Effector memory CD8-positive, alpha-beta T cell (primary cell): ENCODE results near the gene AMMECR1.

Source experiments
- ATAC-seq: fragments of 150-1000 bp; cut with Tn5 transposase; replicated peaks from 2 replicates; pipeline ENCODE4 v1.10.0; 2021; ENCODE audit warnings: mild to moderate bottlenecking, moderate library complexity
- DNase-seq, 3 experiments: peaks; one replicate each; pipeline ENCODE4 v3.0.0; 2021
- H3K27ac Mint-ChIP-seq, 2 donors: one replicate each; pipeline ENCODE4 v1.8.0; 2022; ENCODE audit warnings: mild to moderate bottlenecking in 2 of 2, mixed read lengths in 2 of 2, moderate library complexity in 2 of 2
- H3K27me3 Mint-ChIP-seq, 2 donors: one replicate each; pipeline ENCODE4 v1.8.0; 2022; ENCODE audit warnings: mixed read lengths in 2 of 2
- H3K36me3 Mint-ChIP-seq: one replicate; pipeline ENCODE4 v1.8.0; 2022; ENCODE audit warnings: mild to moderate bottlenecking, moderate library complexity, mixed read lengths; ENCODE audit not compliant: insufficient read depth
- H3K4me1 Mint-ChIP-seq, 2 donors: one replicate each; pipeline ENCODE4 v1.8.0; 2022; ENCODE audit warnings: low read depth in 2 of 2, mixed read lengths in 2 of 2
- H3K4me3 Mint-ChIP-seq, 2 donors: one replicate each; pipeline ENCODE4 v1.8.0; 2022; ENCODE audit warnings: mild to moderate bottlenecking in 2 of 2, mixed read lengths in 2 of 2, moderate library complexity in 2 of 2
- H3K9me3 Mint-ChIP-seq, 2 donors: one replicate each; pipeline ENCODE4 v1.8.0; 2022; ENCODE audit warnings: mixed read lengths in 2 of 2

AMMECR1 gene

DNA sequence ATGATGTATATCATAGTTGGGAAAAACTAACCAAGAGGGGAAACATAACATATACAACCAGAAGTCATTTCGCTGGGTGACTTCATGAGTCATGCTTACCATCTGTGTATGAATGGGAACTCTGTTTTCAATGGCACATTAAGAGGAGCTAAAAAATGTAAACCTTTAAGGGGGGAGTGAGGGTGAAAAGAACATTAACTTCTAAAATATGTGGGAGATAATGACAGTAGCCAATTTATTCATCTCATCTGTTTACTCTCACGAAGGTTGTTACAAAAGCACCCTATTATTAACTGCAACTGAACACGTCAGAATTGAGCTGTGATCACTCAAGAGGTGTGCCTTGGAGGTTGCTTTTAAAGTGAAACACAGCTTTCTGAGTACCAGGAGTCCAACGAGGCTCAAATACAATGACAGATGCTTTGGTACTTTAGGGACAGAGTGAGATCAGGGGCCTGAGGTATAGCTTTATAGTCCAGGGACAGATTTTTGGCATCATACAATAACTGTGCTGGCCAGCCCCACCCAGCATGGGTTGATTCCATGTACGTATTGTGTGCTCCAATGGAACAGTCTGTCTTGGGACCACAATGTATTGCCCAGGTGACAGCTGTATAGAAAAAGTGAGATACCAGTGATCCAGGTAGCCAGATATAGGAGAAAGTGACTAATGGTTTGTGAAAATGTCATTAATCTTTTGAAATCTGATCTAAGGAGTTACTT, 107.3 kb downstream of the AMMECR1 start:
- Mint-ChIP-seq H3K4me1 (peaks cover 0 to 17% of the 10 kb centered on the region in 2 donors), H3K27me3 (no peaks in the 10 kb centered on the region), H3K36me3 (no peaks in the 10 kb centered on the region), H3K27ac (no peak overlapping the region), H3K9me3 (no peaks in the 10 kb centered on the region), H3K4me3 (no peak overlapping the region)
- ATAC-seq, result no peak
- no peak for DNase-seq

DNA sequence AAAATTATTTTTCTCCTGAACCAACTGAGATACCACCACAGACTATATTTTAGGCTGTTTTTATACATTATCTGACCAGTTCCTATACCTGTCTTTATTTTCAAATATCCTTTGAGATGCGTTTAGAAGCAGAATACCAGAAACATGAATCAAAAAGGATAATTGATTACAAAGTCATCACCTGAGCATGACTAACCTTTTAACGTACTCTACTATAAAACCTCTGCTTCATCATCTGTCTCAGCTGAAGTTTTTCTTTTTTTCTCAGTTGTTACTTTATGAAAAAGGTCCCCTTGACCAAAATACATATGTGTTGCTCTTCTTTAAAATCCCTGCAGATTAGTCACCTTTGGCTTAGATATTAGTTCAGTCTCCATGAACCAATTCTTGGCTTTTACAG, 109.8 kb downstream of the AMMECR1 start:
- no peak overlapping the region for H3K4me3 Mint-ChIP-seq

GRCh38 chrX:110204986-110205385, 112.9 kb downstream of the AMMECR1 start:
- DNase-seq, result no peak
- Mint-ChIP-seq H3K27me3 (no peaks in the 10 kb centered on the region), H3K27ac (no peak overlapping the region), H3K4me1 (peaks cover 3 to 12% of the 10 kb centered on the region in 2 donors), H3K4me3 (no peak overlapping the region), H3K9me3 (no peaks in the 10 kb centered on the region), H3K36me3 (no peaks in the 10 kb centered on the region)
- ATAC-seq, result no peak

More for the DNA sequence above, 109.8 kb downstream of the AMMECR1 start:
- Mint-ChIP-seq H3K27ac (no peak overlapping the region), H3K4me1 (peaks cover 3 to 18% of the 10 kb centered on the region in 2 donors), H3K36me3 (no peaks in the 10 kb centered on the region), H3K9me3 (no peaks in the 10 kb centered on the region), H3K27me3 (no peaks in the 10 kb centered on the region)
- no peak for ATAC-seq
- DNase-seq, result no peak

DNA sequence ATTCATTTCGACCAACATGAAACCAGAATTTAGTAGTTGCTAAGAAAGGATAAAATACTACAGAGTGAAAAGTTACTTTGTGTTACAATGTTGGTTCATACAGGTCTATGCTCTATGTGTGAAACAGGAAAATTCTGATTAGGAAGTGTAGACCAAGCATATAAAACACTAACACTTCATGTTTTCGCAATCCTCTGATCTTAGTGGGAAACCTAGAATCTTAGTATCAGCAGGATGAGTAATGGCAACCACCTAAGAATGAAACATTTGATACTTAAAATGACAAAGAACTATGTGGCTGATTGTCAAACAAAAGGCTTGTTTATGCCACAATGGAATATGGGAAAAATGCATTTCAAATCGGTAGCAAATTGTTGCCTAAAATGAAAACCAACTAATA, 116.1 kb downstream of the AMMECR1 start:
- no peaks in the 10 kb centered on the region for H3K9me3 Mint-ChIP-seq
- H3K4me3 Mint-ChIP-seq, result no peak overlapping the region
- H3K27me3 Mint-ChIP-seq, result no peaks in the 10 kb centered on the region
- peaks cover 3 to 12% of the 10 kb centered on the region in 2 donors for H3K4me1 Mint-ChIP-seq
- H3K36me3 Mint-ChIP-seq, result no peaks in the 10 kb centered on the region
- DNase-seq (no peak), ATAC-seq (no peak)
- no peak overlapping the region for H3K27ac Mint-ChIP-seq

DNA sequence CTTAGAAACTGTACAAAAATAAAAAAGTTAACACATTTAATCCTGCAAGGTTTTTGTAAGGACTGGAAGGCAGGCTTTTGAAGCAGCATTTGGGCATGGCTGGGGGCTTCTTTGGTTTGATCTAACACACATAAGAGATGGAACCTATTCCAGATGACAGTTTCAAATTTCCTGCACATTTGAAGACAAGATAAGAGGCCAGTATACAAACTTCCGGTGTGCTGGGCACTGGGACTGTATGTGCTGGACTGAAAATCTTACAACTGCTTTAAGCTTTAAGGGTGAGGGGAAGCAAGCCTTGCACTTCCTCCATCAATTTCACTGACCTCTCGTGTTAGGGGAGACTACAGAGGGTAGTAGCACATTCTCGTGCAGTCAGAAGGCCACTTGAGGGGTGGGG, 122.9 kb downstream of the AMMECR1 start:
- H3K4me1 Mint-ChIP-seq, result peaks cover 0 to 3% of the 10 kb centered on the region in 2 donors
- DNase-seq (no peak), ATAC-seq (no peak)
- H3K36me3 Mint-ChIP-seq, result peaks cover 3% of the 10 kb centered on the region
- H3K9me3 Mint-ChIP-seq, result no peaks in the 10 kb centered on the region
- no peak overlapping the region for H3K27ac Mint-ChIP-seq
- no peak overlapping the region for H3K4me3 Mint-ChIP-seq
- H3K27me3 Mint-ChIP-seq, result no peaks in the 10 kb centered on the region

GRCh38 chrX:110192516-110192915, 125.4 kb downstream of the AMMECR1 start:
- no peak for DNase-seq
- H3K9me3 Mint-ChIP-seq, result no peaks in the 10 kb centered on the region
- H3K27ac Mint-ChIP-seq, result peak overlapping the region; percentile 20 to 44
- no peak overlapping the region for H3K4me3 Mint-ChIP-seq
- peaks cover 3% of the 10 kb centered on the region for H3K36me3 Mint-ChIP-seq
- peaks cover 10 to 12% of the 10 kb centered on the region in 2 donors for H3K4me1 Mint-ChIP-seq
- ATAC-seq, result no peak
- no peaks in the 10 kb centered on the region for H3K27me3 Mint-ChIP-seq

DNA sequence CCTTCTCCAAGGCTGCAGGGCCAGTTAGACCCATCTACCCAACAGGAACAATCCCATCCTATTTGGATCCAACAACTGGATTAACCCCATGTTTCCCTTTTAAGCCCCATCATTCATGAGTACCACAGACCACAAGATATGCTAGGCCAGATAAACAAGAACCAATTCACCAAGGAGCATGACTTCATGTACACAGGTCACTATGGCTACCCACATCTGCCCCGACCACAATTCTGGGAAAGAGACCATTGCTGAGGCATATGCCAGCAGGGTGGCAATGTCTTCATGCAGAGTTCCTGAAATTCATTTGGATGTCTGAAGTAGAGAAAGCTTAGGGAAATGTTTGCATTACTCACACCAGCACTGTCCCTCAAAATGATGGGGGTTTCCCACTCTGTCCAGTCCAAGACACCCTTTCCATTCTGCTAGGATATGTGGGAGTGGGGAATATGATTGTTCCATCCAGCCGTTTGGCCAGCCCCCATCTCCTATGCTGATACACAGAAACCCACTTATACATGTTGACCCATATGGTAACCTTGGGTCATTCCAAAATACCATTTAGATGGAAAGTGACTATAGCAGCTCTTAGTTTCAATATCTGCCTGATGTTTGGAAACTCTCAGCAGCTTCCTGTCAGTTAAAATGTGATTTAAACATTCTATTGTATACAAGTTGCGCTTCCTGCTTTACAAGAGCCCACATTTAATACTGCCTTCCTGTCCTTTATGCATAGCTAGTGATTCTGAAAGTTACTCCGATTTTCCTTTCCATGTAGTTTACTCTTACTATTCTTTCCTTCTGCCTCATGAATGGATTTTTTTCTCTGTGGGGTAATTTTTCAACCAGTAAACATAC, 129.0 kb downstream of the AMMECR1 start:
- peak; percentile 19 for ATAC-seq
- peaks cover 14% of the 10 kb centered on the region in 2 donors for H3K4me1 Mint-ChIP-seq
- H3K4me3 Mint-ChIP-seq, result no peak overlapping the region
- no peaks in the 10 kb centered on the region for H3K27me3 Mint-ChIP-seq
- DNase-seq, result no peak
- H3K9me3 Mint-ChIP-seq, result no peaks in the 10 kb centered on the region
- H3K27ac Mint-ChIP-seq, result peak overlapping the region; percentile 60 to 64
- H3K36me3 Mint-ChIP-seq, result no peaks in the 10 kb centered on the region

DNA sequence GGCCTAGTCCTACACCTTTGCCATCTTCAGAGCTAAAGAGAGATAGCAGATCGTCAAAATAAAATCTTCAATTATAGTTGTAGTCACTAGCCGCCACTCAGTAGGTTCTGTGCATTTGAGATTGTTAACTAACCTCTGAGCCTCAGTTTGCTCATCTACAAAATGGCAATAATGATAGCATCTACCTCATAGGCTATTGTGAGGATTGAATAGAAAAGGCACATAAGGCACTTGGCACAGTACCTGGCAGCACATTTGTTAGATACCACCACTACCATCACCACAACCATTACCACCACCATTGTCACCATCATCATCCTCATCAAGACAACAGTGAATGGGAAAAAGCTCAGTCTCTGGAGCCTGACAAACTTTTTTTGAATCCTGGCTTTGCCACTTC, 134.6 kb downstream of the AMMECR1 start:
- Mint-ChIP-seq H3K27ac (no peak overlapping the region), H3K4me1 (peaks cover 12 to 20% of the 10 kb centered on the region in 2 donors), H3K36me3 (peaks cover 3% of the 10 kb centered on the region), H3K9me3 (no peaks in the 10 kb centered on the region), H3K27me3 (no peaks in the 10 kb centered on the region), H3K4me3 (peak overlapping the region in 1 of 2 donors; percentile 31)
- DNase-seq (no peak), ATAC-seq (no peak)

GRCh38 chrX:110182865-110183264, 135.0 kb downstream of the AMMECR1 start:
- H3K9me3 Mint-ChIP-seq, result no peaks in the 10 kb centered on the region
- H3K4me3 Mint-ChIP-seq, result peak overlapping the region in 1 of 2 donors; percentile 31
- H3K36me3 Mint-ChIP-seq, result peaks cover 3% of the 10 kb centered on the region
- H3K4me1 Mint-ChIP-seq, result peaks cover 12 to 20% of the 10 kb centered on the region in 2 donors
- peak overlapping the region in 1 of 2 donors; percentile 74 for H3K27ac Mint-ChIP-seq
- H3K27me3 Mint-ChIP-seq, result no peaks in the 10 kb centered on the region
- peak; percentile 72 for ATAC-seq
- no peak for DNase-seq

GRCh38 chrX:110182362-110182761, 135.5 kb downstream of the AMMECR1 start:
- Mint-ChIP-seq H3K4me1 (peaks cover 12 to 20% of the 10 kb centered on the region in 2 donors), H3K9me3 (no peaks in the 10 kb centered on the region), H3K27me3 (no peaks in the 10 kb centered on the region), H3K36me3 (peaks cover 3% of the 10 kb centered on the region), H3K4me3 (peak overlapping the region in 1 of 2 donors; percentile 31), H3K27ac (peak overlapping the region in 1 of 2 donors; percentile 74)
- ATAC-seq (no peak), DNase-seq (no peak)

- no peaks in the 10 kb centered on the region for H3K27me3 Mint-ChIP-seq
These were observed 136.3 kb downstream of the AMMECR1 start for GRCh38 chrX:110181459-110182137.

DNA sequence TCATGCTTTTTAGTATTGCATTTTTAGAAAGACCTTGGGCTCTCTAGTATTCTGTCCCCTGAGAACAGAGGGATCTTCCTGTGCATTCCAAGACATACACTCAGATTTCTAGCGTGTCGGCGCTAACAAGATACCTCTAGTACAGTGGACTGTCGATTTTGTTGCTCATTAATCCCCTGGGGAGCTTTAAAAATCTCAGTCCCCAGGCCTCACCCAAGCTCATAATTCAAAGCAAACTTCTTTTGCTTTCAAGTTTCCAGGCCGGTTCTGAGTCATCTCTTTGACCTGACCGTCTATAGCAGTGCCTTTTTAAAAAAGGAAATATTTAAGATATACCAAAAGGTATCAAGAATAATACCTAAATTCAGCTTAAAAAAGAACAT, 137.0 kb downstream of the AMMECR1 start:
- Mint-ChIP-seq H3K36me3 (peaks cover 6% of the 10 kb centered on the region), H3K27me3 (no peaks in the 10 kb centered on the region), H3K27ac (peak overlapping the region; percentile 56 to 80), H3K4me3 (peak overlapping the region in 1 of 2 donors; percentile 17), H3K9me3 (no peaks in the 10 kb centered on the region), H3K4me1 (peaks cover 12 to 23% of the 10 kb centered on the region in 2 donors)
- no peak for DNase-seq
- no peak for ATAC-seq

More at GRCh38 chrX:110181459-110182137, 136.3 kb downstream of the AMMECR1 start:
- H3K36me3 Mint-ChIP-seq, result peaks cover 3% of the 10 kb centered on the region
- peak; percentile 76 for ATAC-seq
- no peaks in the 10 kb centered on the region for H3K9me3 Mint-ChIP-seq
- DNase-seq, result no peak
- H3K27ac Mint-ChIP-seq, result peak overlapping the region; percentile 56 to 74
- no peak overlapping the region for H3K4me3 Mint-ChIP-seq
- H3K4me1 Mint-ChIP-seq, result peaks cover 12 to 20% of the 10 kb centered on the region in 2 donors

DNA sequence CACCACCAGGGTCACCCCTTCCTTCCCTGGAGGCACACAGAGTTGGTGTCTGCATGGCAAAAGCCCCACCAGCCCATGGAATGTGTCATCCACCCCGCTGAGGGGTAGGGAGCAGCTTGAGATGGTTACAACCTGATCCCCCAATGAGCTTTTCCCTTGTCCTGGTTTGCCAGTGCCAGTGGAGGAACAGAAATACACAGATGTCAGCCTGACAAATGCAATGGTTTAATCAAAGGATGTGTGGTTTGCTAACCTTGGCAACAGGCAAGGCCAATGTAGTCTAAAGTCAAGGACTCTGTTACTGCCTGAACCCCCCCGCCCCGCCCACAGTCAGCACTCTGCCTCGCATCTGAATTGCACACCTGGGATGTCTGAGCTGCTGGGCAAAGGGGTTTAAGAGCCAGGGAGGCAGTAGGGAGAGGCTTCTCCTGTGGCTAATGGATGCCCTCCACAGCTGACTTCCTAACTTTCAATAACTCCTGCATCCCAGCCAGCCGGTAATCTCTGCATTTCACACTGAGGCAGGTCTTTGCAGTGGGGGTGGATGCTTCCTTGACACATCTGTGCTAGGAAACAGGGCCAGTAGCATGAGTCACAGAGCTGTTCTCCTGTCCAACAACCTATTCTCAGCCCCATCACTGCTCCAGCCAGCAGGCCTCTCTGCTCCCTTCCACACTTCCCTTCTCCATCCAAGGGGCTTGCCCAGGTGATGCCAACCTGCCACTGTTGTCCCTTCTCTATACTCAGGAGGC, 137.5 kb downstream of the AMMECR1 start:
- H3K4me3 Mint-ChIP-seq, result peak overlapping the region in 1 of 2 donors; percentile 17
- H3K27ac Mint-ChIP-seq, result peak overlapping the region; percentile 56 to 80
- DNase-seq (no peak), ATAC-seq (no peak)
- H3K27me3 Mint-ChIP-seq, result no peaks in the 10 kb centered on the region
- peaks cover 6% of the 10 kb centered on the region for H3K36me3 Mint-ChIP-seq
- H3K4me1 Mint-ChIP-seq, result peaks cover 11 to 24% of the 10 kb centered on the region in 2 donors
- no peaks in the 10 kb centered on the region for H3K9me3 Mint-ChIP-seq
